Gastroesophageal sphincter (tissue), 4 donors: ENCODE results near the gene KIF17. TPM values are rescaled to one million over a fixed set of nuclear protein-coding genes. Genes with fewer than 3 reads are reported as not detected.

Experiments
- ATAC-seq: fragments of 150-250 bp; one replicate; pipeline ENCODE4 v1.9.1; 2016; ENCODE audit warnings: mild to moderate bottlenecking, moderate library complexity
- H3K27ac ChIP-seq, 4 donors: fragments of 200-600 bp; sonication (generic) in 3 of 4; 1 replicate in 3 of 4; 2 replicates in 1 of 4; pipeline ENCODE4 v1.5.1; 2016 to 2019
- H3K27me3 ChIP-seq: fragments of 200-600 bp; sonication (generic); one replicate; pipeline ENCODE4 v1.5.1; 2019
- H3K36me3 ChIP-seq, 2 donors: fragments of 200-600 bp; sonication (generic); one replicate each; pipeline ENCODE4 v1.5.1; 2019; ENCODE audit warnings: control low read depth in 1 of 2
- H3K4me1 ChIP-seq, 3 donors: fragments of 200-600 bp; sonication (generic); 1 replicate in 2 of 3; 2 replicates in 1 of 3; pipeline ENCODE4 v1.5.1; 2016 to 2019; ENCODE audit warnings: control low read depth in 2 of 3
- H3K4me3 ChIP-seq, 2 donors: fragments of 200-600 bp; sonication (generic); one replicate each; pipeline ENCODE4 v1.5.1; 2019; ENCODE audit warnings: mild to moderate bottlenecking in 1 of 2, moderate library complexity in 1 of 2
- H3K9me3 ChIP-seq, 3 donors: fragments of 200-600 bp; sonication (generic); one replicate each; pipeline ENCODE4 v1.5.1; 2017 to 2019; ENCODE audit warnings: control low read depth in 2 of 3
- CTCF ChIP-seq, 4 experiments: fragments of 200-600 bp in 2 of 4; fragments of 450-650 bp in 2 of 4; sonication (generic) in 1 of 4; IDR thresholded peaks; one replicate each; pipeline ENCODE4 v1.5.1; 2017 to 2019; ENCODE audit warnings: antibody characterized with exemption in 4 of 4, mild to moderate bottlenecking in 2 of 4, moderate library complexity in 2 of 4
- EP300 ChIP-seq: sonication (generic); formaldehyde crosslinking; IDR thresholded peaks from one replicate; pipeline ENCODE4 v1.6.1; 2017; ENCODE audit warnings: antibody characterized with exemption, mild to moderate bottlenecking
- POLR2A ChIP-seq, 2 donors: fragments of 450-650 bp; IDR thresholded peaks; one replicate each; pipeline ENCODE4 v1.6.1; 2017; ENCODE audit warnings: antibody characterized with exemption in 2 of 2, mild to moderate bottlenecking in 2 of 2, moderate library complexity in 1 of 2
- POLR2AphosphoS5 ChIP-seq: sonication (generic); formaldehyde crosslinking; IDR thresholded peaks from one replicate; pipeline ENCODE4 v1.6.1; 2017; ENCODE audit warnings: antibody characterized with exemption
- WGBS, 2 donors: methylation state at CpG; one replicate each; pipeline ENCODE4 v1.1.5; 2018; ENCODE audit warnings: low coverage in 1 of 2; 5-methylcytosine and 5-hydroxymethylcytosine counted together
- total RNA-seq, 4 donors: library from RNA; depleted of rRNA; stranded (reverse); fragments of >200 nt; gene quantifications; one replicate each; pipeline ENCODE4 v1.1.0, GENCODE V29; 2016

The KIF17 gene
- total RNA-seq, 4 donors from 2014 or later = 0.47 to 11.8 (median 7.5) TPM

GRCh38 chr1:20624709-20625108, 93.1 kb downstream of the KIF17 start:
- WGBS, 2 donors = 100% methylated on average over 1 of the region's 1 CpG; no CpG with 5 or more reads in 1 of the 2 donors
- Histone ChIP-seq H3K4me3 (no peak overlapping the region), H3K27me3 (peaks cover 27% of the 10 kb centered on the region), H3K9me3 (no peaks in the 10 kb centered on the region), H3K4me1 (no peaks in the 10 kb centered on the region), H3K27ac (no peak overlapping the region), H3K36me3 (no peaks in the 10 kb centered on the region)
- TF ChIP-seq POLR2AphosphoS5 = no peak
- no peak for TF ChIP-seq CTCF (IDR thresholded peaks at IDR 0.05)
- TF ChIP-seq EP300 = no peak
- TF ChIP-seq POLR2A (IDR thresholded peaks at IDR 0.05) = no peak
- no peak for ATAC-seq

GRCh38 chr1:20621012-20621411, 96.8 kb downstream of the KIF17 start:
- no peak overlapping the region for H3K4me3 ChIP-seq
- 76 to 89% methylated on average over 4 of the region's 6 CpGs for WGBS, 2 donors
- no peaks in the 10 kb centered on the region for H3K9me3 ChIP-seq
- no peak for ATAC-seq
- no peak for TF ChIP-seq EP300
- TF ChIP-seq POLR2AphosphoS5 = no peak
- no peak for TF ChIP-seq POLR2A (IDR thresholded peaks at IDR 0.05)
- peaks cover 0 to 11% (median 3%) of the 10 kb centered on the region in 3 donors for H3K4me1 ChIP-seq
- peaks cover 17% of the 10 kb centered on the region for H3K27me3 ChIP-seq
- H3K27ac ChIP-seq = no peak overlapping the region
- no peaks in the 10 kb centered on the region for H3K36me3 ChIP-seq

GRCh38 chr1:20619999-20620398, 97.8 kb downstream of the KIF17 start:
- Histone ChIP-seq H3K4me1 (peaks cover 0 to 13% (median 3%) of the 10 kb centered on the region in 3 donors), H3K4me3 (no peak overlapping the region), H3K27ac (no peak overlapping the region), H3K27me3 (peaks cover 9% of the 10 kb centered on the region), H3K36me3 (no peaks in the 10 kb centered on the region), H3K9me3 (no peaks in the 10 kb centered on the region)
- TF ChIP-seq POLR2AphosphoS5 = no peak
- TF ChIP-seq CTCF (IDR thresholded peaks at IDR 0.05) = no peak
- TF ChIP-seq POLR2A (IDR thresholded peaks at IDR 0.05) = no peak
- no peak for TF ChIP-seq EP300
- WGBS, 2 donors = 80 to 86% methylated on average over 1 of the region's 1 CpG
- no peak for ATAC-seq

- no peak overlapping the region for H3K27ac ChIP-seq
- no peaks in the 10 kb centered on the region for H3K9me3 ChIP-seq
- no peak for ATAC-seq
- WGBS, 2 donors = 62% methylated on average over 4 of the region's 4 CpGs; no CpG with 5 or more reads in 1 of the 2 donors
- no peaks in the 10 kb centered on the region for H3K27me3 ChIP-seq
- peaks cover 0 to 26% (median 6%) of the 10 kb centered on the region in 3 donors for H3K4me1 ChIP-seq
- no peaks in the 10 kb centered on the region for H3K36me3 ChIP-seq
- no peak for TF ChIP-seq POLR2AphosphoS5
- no peak for TF ChIP-seq EP300
- TF ChIP-seq CTCF (IDR thresholded peaks at IDR 0.05) = no peak
- TF ChIP-seq POLR2A (IDR thresholded peaks at IDR 0.05) = no peak
- H3K4me3 ChIP-seq = no peak overlapping the region
These were observed 99.3 kb downstream of the KIF17 start for GRCh38 chr1:20618550-20618949.

- Histone ChIP-seq H3K4me3 (no peak overlapping the region), H3K4me1 (peaks cover 0 to 31% (median 6%) of the 10 kb centered on the region in 3 donors), H3K9me3 (no peaks in the 10 kb centered on the region), H3K27ac (peak overlapping the region in 3 of 4 donors; percentile 12 to 60 (median 42)), H3K36me3 (no peaks in the 10 kb centered on the region), H3K27me3 (no peaks in the 10 kb centered on the region)
- WGBS, 2 donors = 63 to 71% methylated on average over 2 to 3 of the region's 3 CpGs
- ATAC-seq = no peak
- TF ChIP-seq EP300 (no peak), POLR2A (IDR thresholded peaks at IDR 0.05) (no peak), CTCF (IDR thresholded peaks at IDR 0.05) (no peak), POLR2AphosphoS5 (no peak)
These were observed 100.8 kb downstream of the KIF17 start for GRCh38 chr1:20616847-20617487.
